NCI-H526 (cell line): Measurements from ENCODE around the gene IL17REL.
A peak's percentile ranks its signal among the peaks of the same experiment; 100 is the strongest.

Source experiments
- DNase-seq, 2 experiments: peaks; one replicate each; lab custom pipeline; 2025; lab: John Stamatoyannopoulos, UW

The IL17REL gene

GRCh38 chr22:49956418-49956770 is 56.2 kb downstream of the IL17REL start:
- DNase-seq: no peak

- DNase-seq: no peak
Observed at GRCh38 chr22:49955581-49956417, 56.8 kb downstream of the IL17REL start.

GRCh38 chr22:49954991-49955580 is 57.5 kb downstream of the IL17REL start:
- DNase-seq: no peak

GRCh38 chr22:49954354-49954753 is 58.2 kb downstream of the IL17REL start:
- DNase-seq: no peak

- no peak for DNase-seq
Observed at GRCh38 chr22:49953680-49954344, 58.8 kb downstream of the IL17REL start.

GRCh38 chr22:49953027-49953679 is 59.4 kb downstream of the IL17REL start:
- DNase-seq: no peak

- no peak for DNase-seq
Observed at GRCh38 chr22:49951986-49952896, 60.3 kb downstream of the IL17REL start.

- no peak for DNase-seq
Observed at GRCh38 chr22:49951678-49951985, 60.9 kb downstream of the IL17REL start.

GRCh38 chr22:49951000-49951677 is 61.4 kb downstream of the IL17REL start:
- peak in 1 of 2 experiments; percentile 56 for DNase-seq

- DNase-seq: no peak
Observed at GRCh38 chr22:49950396-49950994, 62.1 kb downstream of the IL17REL start.

- no peak for DNase-seq
Observed at GRCh38 chr22:49949914-49950292, 62.7 kb downstream of the IL17REL start.

GRCh38 chr22:49948958-49949913 is 63.3 kb downstream of the IL17REL start:
- peak in 1 of 2 experiments; percentile 65 for DNase-seq

GRCh38 chr22:49948116-49948957 is 64.2 kb downstream of the IL17REL start:
- DNase-seq: peak in 1 of 2 experiments; percentile 30

- no peak for DNase-seq
Observed at GRCh38 chr22:49947296-49947622, 65.3 kb downstream of the IL17REL start.

- DNase-seq: peak; percentile 34 to 86
Observed at GRCh38 chr22:49946612-49947295, 65.8 kb downstream of the IL17REL start.

GRCh38 chr22:49945042-49945794 is 67.3 kb downstream of the IL17REL start:
- DNase-seq: peak in 1 of 2 experiments; percentile 28
